GM12878 (cell line): ENCODE measurements around the gene RANBP3. TPM values are rescaled to one million over a fixed set of nuclear protein-coding genes. Genes with fewer than 3 reads are reported as not detected.

Experiments
- ATAC-seq: fragments of 200-7000 bp; cut with Tn5 transposase; 3 replicates; pipeline ENCODE4 v1.9.1; 2020; ENCODE audit warnings: mild to moderate bottlenecking, moderate library complexity
- BruUV-seq: library from RNA; stranded (reverse); fragments of 400-500 nt; replicated peaks from 2 replicates; lab custom pipeline; 2021; lab: Mats Ljungman, UMichigan
- CTCF ChIA-PET: fragments of 300-600 bp; sonication (Branson Sonifier 250); formaldehyde crosslinking; extraction: SDS; loops from one replicate; lab custom pipeline; 2021; ENCODE audit warnings: inconsistent platforms; lab: Yijun Ruan, JAX
- POLR2A ChIA-PET: fragments of 350-600 bp; formaldehyde crosslinking; extraction: SDS; loops from one replicate; lab custom pipeline; 2021; ENCODE audit warnings: inconsistent platforms; lab: Charles Lee
- RAD21 ChIA-PET: fragments of 300-600 bp; sonication (Branson Sonifier 250); formaldehyde crosslinking; loops from one replicate; lab custom pipeline; 2023; ENCODE audit warnings: antibody characterized with exemption; ENCODE audit not compliant: unreplicated experiment; lab: Charles Lee
- SMC1A ChIA-PET: fragments of 300-600 bp; sonication (Branson Sonifier 250); formaldehyde crosslinking; loops from one replicate; lab custom pipeline; 2023; ENCODE audit not compliant: unreplicated experiment, uncharacterized antibody; lab: Charles Lee
- DNase-seq: peaks from one replicate; pipeline ENCODE4 v3.0.0-alpha.2; 2011; ENCODE audit warnings: low read depth, low spot score
- FAIRE-seq: peaks from 3 replicates; lab custom pipeline; 2011; peaks lifted over from hg19 to GRCh38; lab: Jason Lieb, UNC
- H2AFZ ChIP-seq: 2 replicates; pipeline ENCODE4 v1.6.0; 2011; ENCODE audit warnings: low read depth, low read length, control low read depth; ENCODE audit not compliant: control insufficient read depth
- H3K27ac ChIP-seq: 2 replicates; pipeline ENCODE4 v1.5.1; 2011; ENCODE audit warnings: control low read depth; ENCODE audit not compliant: control insufficient read depth, insufficient read depth
- H3K27me3 ChIP-seq, 2 experiments: replicated peaks in 1 of 2; 2 replicates each; pipeline versions ENCODE4 v1.6.0 to v1.6.1; 2011; ENCODE audit warnings: low read length in 1 of 2; ENCODE audit not compliant: control insufficient read depth in 2 of 2, insufficient read depth in 2 of 2
- H3K36me3 ChIP-seq, 2 experiments: 2 replicates each; pipeline ENCODE4 v1.5.1; 2011; ENCODE audit warnings: low read length in 1 of 2; ENCODE audit not compliant: control insufficient read depth in 2 of 2, insufficient read depth in 2 of 2
- H3K4me1 ChIP-seq: 2 replicates; pipeline ENCODE4 v1.6.1; 2011; ENCODE audit warnings: mild to moderate bottlenecking, low read length, moderate library complexity, mixed read lengths; ENCODE audit not compliant: control insufficient read depth, insufficient read depth
- H3K4me2 ChIP-seq: 2 replicates; pipeline ENCODE4 v1.6.0; 2011; ENCODE audit warnings: control low read depth; ENCODE audit not compliant: control insufficient read depth, insufficient read depth
- H3K4me3 ChIP-seq: fragments of 200-600 bp; sonication (generic); 2 replicates; pipeline ENCODE4 v1.5.1; 2016
- H3K79me2 ChIP-seq: 2 replicates; pipeline ENCODE4 v1.6.0; 2011; ENCODE audit warnings: low read length; ENCODE audit not compliant: control insufficient read depth, insufficient read depth
- H3K9ac ChIP-seq: 2 replicates; pipeline ENCODE4 v1.8.0; 2011; ENCODE audit warnings: low read length, control low read depth, mixed read lengths; ENCODE audit not compliant: control insufficient read depth, insufficient read depth
- H3K9me3 ChIP-seq: replicated peaks from 3 replicates; pipeline ENCODE4 v1.5.1; 2011; ENCODE audit warnings: mild to moderate bottlenecking, low read length; ENCODE audit not compliant: control insufficient read depth, insufficient read depth
- H4K20me1 ChIP-seq: 2 replicates; pipeline ENCODE4 v1.6.0; 2011; ENCODE audit not compliant: control insufficient read depth, insufficient read depth
- BCL3 ChIP-seq: IDR thresholded peaks from 2 replicates; pipeline ENCODE4 v1.6.1; 2011; ENCODE audit warnings: borderline replicate concordance, low read depth, mild to moderate bottlenecking, moderate library complexity, low read length; ENCODE audit not compliant: insufficient read depth, poor library complexity, severe bottlenecking
- EZH2 ChIP-seq: IDR thresholded peaks from 2 replicates; pipeline ENCODE4 v1.6.1; 2012; ENCODE audit warnings: low read depth, mild to moderate bottlenecking, control low read depth, inconsistent platforms, low read length, borderline replicate concordance; ENCODE audit not compliant: control insufficient read depth
- FOXM1 ChIP-seq: IDR thresholded peaks from 2 replicates; pipeline ENCODE4 v1.6.1; 2012; ENCODE audit warnings: low read depth, mild to moderate bottlenecking, inconsistent platforms, low read length, moderate library complexity
- KLF5 ChIP-seq: fragments of 450-650 bp; IDR thresholded peaks from 2 replicates; pipeline ENCODE4 v1.6.1; 2014; ENCODE audit warnings: mild to moderate bottlenecking; ENCODE audit not compliant: partially characterized antibody
- MTA3 ChIP-seq: IDR thresholded peaks from 2 replicates; pipeline ENCODE4 v1.6.1; 2012; ENCODE audit warnings: low read length, inconsistent platforms, borderline replicate concordance
- NR2C1 ChIP-seq: fragments of 450-650 bp; IDR thresholded peaks from 2 replicates; pipeline ENCODE4 v1.6.1; 2017; ENCODE audit warnings: antibody characterized with exemption, mild to moderate bottlenecking, moderate library complexity
- NR2F1 ChIP-seq: fragments of 450-650 bp; conservative IDR thresholded peaks from 2 replicates; pipeline ENCODE4 v1.6.1; 2017; ENCODE audit warnings: mild to moderate bottlenecking
- PKNOX1 ChIP-seq: fragments of 450-650 bp; IDR thresholded peaks from 2 replicates; pipeline ENCODE4 v1.6.1; 2016; ENCODE audit warnings: mild to moderate bottlenecking
- PML ChIP-seq: IDR thresholded peaks from 2 replicates; pipeline ENCODE4 v1.6.1; 2012; ENCODE audit warnings: low read length, inconsistent platforms
- POU2F2 ChIP-seq: IDR thresholded peaks from 3 replicates; pipeline ENCODE4 v1.6.1; 2011; ENCODE audit warnings: low read depth, mild to moderate bottlenecking, low read length, borderline replicate concordance
- REST ChIP-seq: IDR thresholded peaks from 2 replicates; pipeline ENCODE4 v1.6.1; 2012; ENCODE audit warnings: mild to moderate bottlenecking, low read depth, low read length
- SIN3A ChIP-seq: IDR thresholded peaks from 2 replicates; pipeline ENCODE4 v1.6.1; 2012; ENCODE audit warnings: low read depth, low read length, improper control_type of control experiment
- TCF7 ChIP-seq: IDR thresholded peaks from 2 replicates; pipeline ENCODE4 v1.6.1; 2014; ENCODE audit warnings: antibody characterized with exemption, borderline replicate concordance
- ZNF217 ChIP-seq: fragments of 450-650 bp; IDR thresholded peaks from 2 replicates; pipeline ENCODE4 v1.6.1; 2017; ENCODE audit warnings: antibody characterized with exemption, mild to moderate bottlenecking
- WGBS: methylation state at CpG from one replicate; pipeline ENCODE4 v1.1.6; 2016; ENCODE audit warnings: low lambda C conversion rate; ENCODE audit not compliant: insufficient replicate concordance, insufficient coverage; ENCODE audit errors: missing lambda C conversion rate; 5-methylcytosine and 5-hydroxymethylcytosine counted together
- in situ Hi-C: fragments of 300-500 bp; cut with MboI; formaldehyde crosslinking; loops from 9 replicates; pipeline ENCODE4 v1.14.3; 2018; ENCODE audit warnings: mixed read lengths
- intact Hi-C: fragments of 100-400 bp; cut with micrococcal nuclease; formaldehyde crosslinking; loops from one replicate; pipeline ENCODE4 v1.14.2; 2022; ENCODE audit not compliant: unreplicated experiment
- polyA plus RNA-seq, 11 experiments: library from polyadenylated mRNA; depleted of rRNA in 4 of 11; unstranded in 6 of 11; stranded (reverse) in 5 of 11; fragments of >200 nt; fragmentation: Nextera tagmentation in 4 of 11; fragmentation: Illumina TruSeq in 1 of 11; extraction: Ambion mirVana in 4 of 11; extraction: Trizol in 1 of 11; gene quantifications; 1 replicate in 1 of 11; 2 replicates in 10 of 11; pipeline versions ENCODE4 v1.2.1 to v1.2.3, GENCODE V29; 2011 to 2016; ENCODE audit warnings: inconsistent platforms in 2 of 11, missing spikeins in 2 of 11, low read depth in 1 of 11
- total RNA-seq, 4 experiments: library from RNA; depleted of rRNA in 3 of 4; stranded (reverse); fragments of >200 nt in 3 of 4; fragmentation: Illumina TruSeq in 1 of 4; extraction: Trizol in 1 of 4; gene quantifications; 2 replicates each; pipeline versions ENCODE4 v1.2.1 to v1.2.3, GENCODE V29; 2013 to 2021
- TF ChIP-seq, protein P1 (sequence below): fragments of 450-650 bp; IDR thresholded peaks from 2 replicates; pipeline ENCODE4 v1.6.1; 2017; ENCODE audit warnings: mild to moderate bottlenecking, moderate library complexity

Gene RANBP3
- total and polyA plus RNA-seq, 10 of the 15 experiments (the other 5 are each of a cell fraction or from before 2014, with no cell fraction given): 1.1 to 81.6 (median 60.0) TPM

DNA sequence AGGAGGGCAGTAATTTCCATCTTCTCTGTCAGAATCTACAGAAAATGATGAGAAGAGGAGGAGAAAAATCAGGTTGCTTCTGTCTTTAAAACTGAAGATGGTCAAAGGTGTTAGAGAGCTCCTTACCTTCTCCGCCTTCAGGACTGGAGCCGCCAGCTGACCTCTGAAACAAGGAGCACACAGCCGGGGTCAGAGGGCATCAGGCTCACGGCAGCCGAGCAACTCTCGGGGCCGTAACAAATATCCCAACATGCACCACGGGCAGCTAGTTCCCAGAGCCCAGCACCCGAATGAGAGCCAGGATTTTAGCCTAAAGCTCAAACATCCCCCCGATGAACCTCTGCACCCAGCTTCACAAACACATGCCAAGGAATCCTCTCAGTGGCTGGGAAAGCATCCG lies 36.3 kb downstream of the RANBP3 start:
- WGBS: 90% methylated on average over 11 of the region's 11 CpGs
- Histone ChIP-seq H3K27me3 (no peaks in the 10 kb centered on the region), H4K20me1 (no peaks in the 10 kb centered on the region), H2AFZ (no peak overlapping the region), H3K27ac (no peak overlapping the region), H3K9me3 (no peaks in the 10 kb centered on the region), H3K4me3 (no peak overlapping the region), H3K79me2 (peaks cover 4% of the 10 kb centered on the region; the same call in 1 of the 2 replicates), H3K4me1 (no peaks in the 10 kb centered on the region), H3K9ac (no peak overlapping the region), H3K36me3 (peaks cover 8 to 28% of the 10 kb centered on the region in 2 experiments; a peak in 3 of 4 replicates), H3K4me2 (no peak overlapping the region)
- ChIA-PET CTCF (no interaction called here), SMC1A (interaction anchor here (1.6 kb wide), 1 partner anchor 26 kb away, joined by 4 read pairs; no protein-coding TSS in a partner anchor), POLR2A (no interaction called here), RAD21 (no interaction called here)
- BruUV-seq: no TSS peak
- no peak for DNase-seq
- ATAC-seq: no peak
- in situ Hi-C loops: no loop called here
- FAIRE-seq: no peak
- intact Hi-C loops: no loop called here
- TF ChIP-seq REST (no peak), NR2F1 (no peak), SIN3A (no peak), EZH2 (no peak), PML (no peak), ZNF217 (no peak), NR2C1 (no peak), PKNOX1 (no peak), KLF5 (no peak), TCF7 (no peak), BCL3 (no peak), MTA3 (no peak), FOXM1 (no peak), POU2F2 (no peak)
- TF ChIP-seq, protein P1, sequence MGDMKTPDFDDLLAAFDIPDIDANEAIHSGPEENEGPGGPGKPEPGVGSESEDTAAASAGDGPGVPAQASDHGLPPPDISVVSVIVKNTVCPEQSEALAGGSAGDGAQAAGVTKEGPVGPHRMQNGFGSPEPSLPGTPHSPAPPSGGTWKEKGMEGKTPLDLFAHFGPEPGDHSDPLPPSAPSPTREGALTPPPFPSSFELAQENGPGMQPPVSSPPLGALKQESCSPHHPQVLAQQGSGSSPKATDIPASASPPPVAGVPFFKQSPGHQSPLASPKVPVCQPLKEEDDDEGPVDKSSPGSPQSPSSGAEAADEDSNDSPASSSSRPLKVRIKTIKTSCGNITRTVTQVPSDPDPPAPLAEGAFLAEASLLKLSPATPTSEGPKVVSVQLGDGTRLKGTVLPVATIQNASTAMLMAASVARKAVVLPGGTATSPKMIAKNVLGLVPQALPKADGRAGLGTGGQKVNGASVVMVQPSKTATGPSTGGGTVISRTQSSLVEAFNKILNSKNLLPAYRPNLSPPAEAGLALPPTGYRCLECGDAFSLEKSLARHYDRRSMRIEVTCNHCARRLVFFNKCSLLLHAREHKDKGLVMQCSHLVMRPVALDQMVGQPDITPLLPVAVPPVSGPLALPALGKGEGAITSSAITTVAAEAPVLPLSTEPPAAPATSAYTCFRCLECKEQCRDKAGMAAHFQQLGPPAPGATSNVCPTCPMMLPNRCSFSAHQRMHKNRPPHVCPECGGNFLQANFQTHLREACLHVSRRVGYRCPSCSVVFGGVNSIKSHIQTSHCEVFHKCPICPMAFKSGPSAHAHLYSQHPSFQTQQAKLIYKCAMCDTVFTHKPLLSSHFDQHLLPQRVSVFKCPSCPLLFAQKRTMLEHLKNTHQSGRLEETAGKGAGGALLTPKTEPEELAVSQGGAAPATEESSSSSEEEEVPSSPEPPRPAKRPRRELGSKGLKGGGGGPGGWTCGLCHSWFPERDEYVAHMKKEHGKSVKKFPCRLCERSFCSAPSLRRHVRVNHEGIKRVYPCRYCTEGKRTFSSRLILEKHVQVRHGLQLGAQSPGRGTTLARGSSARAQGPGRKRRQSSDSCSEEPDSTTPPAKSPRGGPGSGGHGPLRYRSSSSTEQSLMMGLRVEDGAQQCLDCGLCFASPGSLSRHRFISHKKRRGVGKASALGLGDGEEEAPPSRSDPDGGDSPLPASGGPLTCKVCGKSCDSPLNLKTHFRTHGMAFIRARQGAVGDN: no peak
